ENCODE results near the gene GPR55. TPM values are rescaled to one million over a fixed set of nuclear protein-coding genes. Genes with fewer than 3 reads are reported as not detected.

GPR55 gene
- total RNA-seq, 1 experiment from 2014 or later: not detected

GRCh38 chr2:230932556-230933511, 7.8 kb upstream of the GPR55 start:
- no peaks in the 10 kb centered on the region for H3K4me1 Mint-ChIP-seq (ENCODE audit: low read depth, unreplicated experiment)
- no peaks in the 10 kb centered on the region for H3K27me3 ChIP-seq (replicated peaks; ENCODE audit: control insufficient read depth, insufficient read depth, low read length)
- POLR2A ChIA-PET: no interaction called here
- CTCF ChIA-PET: no interaction called here
- DNase-seq: no peak
- no peaks in the 10 kb centered on the region for H3K4me1 ChIP-seq
- no peak overlapping the region for H3K27ac Mint-ChIP-seq (ENCODE audit: unreplicated experiment)
- TF ChIP-seq CTCF (IDR thresholded peaks at IDR 0.05; ENCODE audit: insufficient read depth in 1 of 2, low read depth in 1 of 2, low read length in 1 of 2, severe bottlenecking in 1 of 2, unreplicated experiment in 1 of 2): no peak
- H3K27me3 Mint-ChIP-seq (ENCODE audit: insufficient read depth, unreplicated experiment): no peaks in the 10 kb centered on the region
- no peak overlapping the region for H3K4me3 Mint-ChIP-seq (ENCODE audit: unreplicated experiment)
- no TSS peak for BruUV-seq (replicated peaks)
- no peaks in the 10 kb centered on the region for H3K9me3 ChIP-seq
- H3K36me3 ChIP-seq (ENCODE audit: control insufficient read depth, insufficient read depth, low read length): no peaks in the 10 kb centered on the region
- no peak overlapping the region for H3K4me3 ChIP-seq (ENCODE audit: low read depth, low read length)
- H3K9me3 Mint-ChIP-seq (ENCODE audit: unreplicated experiment): peaks cover 12% of the 10 kb centered on the region
- intact Hi-C loops (cut with micrococcal nuclease; ENCODE audit: unreplicated experiment): no loop called here
- no peaks in the 10 kb centered on the region for H3K36me3 Mint-ChIP-seq (ENCODE audit: insufficient read depth, unreplicated experiment)

GRCh38 chr2:230931556-230932231, 6.7 kb upstream of the GPR55 start:
- Mint-ChIP-seq H3K36me3 (ENCODE audit: insufficient read depth, unreplicated experiment) (no peaks in the 10 kb centered on the region), H3K27ac (ENCODE audit: unreplicated experiment) (no peak overlapping the region), H3K9me3 (ENCODE audit: unreplicated experiment) (peaks cover 12% of the 10 kb centered on the region), H3K4me1 (ENCODE audit: low read depth, unreplicated experiment) (no peaks in the 10 kb centered on the region), H3K4me3 (ENCODE audit: unreplicated experiment) (no peak overlapping the region), H3K27me3 (ENCODE audit: insufficient read depth, unreplicated experiment) (no peaks in the 10 kb centered on the region)
- intact Hi-C loops (cut with micrococcal nuclease; ENCODE audit: unreplicated experiment): no loop called here
- Histone ChIP-seq H3K27me3 (replicated peaks; ENCODE audit: control insufficient read depth, insufficient read depth, low read length) (no peaks in the 10 kb centered on the region), H3K9me3 (no peaks in the 10 kb centered on the region), H3K36me3 (ENCODE audit: control insufficient read depth, insufficient read depth, low read length) (no peaks in the 10 kb centered on the region), H3K4me1 (no peaks in the 10 kb centered on the region), H3K4me3 (ENCODE audit: low read depth, low read length) (no peak overlapping the region)
- POLR2A ChIA-PET: no interaction called here
- DNase-seq: no peak
- CTCF ChIA-PET: no interaction called here
- BruUV-seq (replicated peaks): no TSS peak
- no peak for TF ChIP-seq CTCF (IDR thresholded peaks at IDR 0.05; ENCODE audit: insufficient read depth in 1 of 2, low read depth in 1 of 2, low read length in 1 of 2, severe bottlenecking in 1 of 2, unreplicated experiment in 1 of 2)

GRCh38 chr2:230930928-230931555, 6.0 kb upstream of the GPR55 start:
- H3K36me3 Mint-ChIP-seq (ENCODE audit: insufficient read depth, unreplicated experiment): no peaks in the 10 kb centered on the region
- no peak for TF ChIP-seq CTCF (IDR thresholded peaks at IDR 0.05; ENCODE audit: insufficient read depth in 1 of 2, low read depth in 1 of 2, low read length in 1 of 2, severe bottlenecking in 1 of 2, unreplicated experiment in 1 of 2)
- peaks cover 7% of the 10 kb centered on the region for H3K9me3 Mint-ChIP-seq (ENCODE audit: unreplicated experiment)
- no peaks in the 10 kb centered on the region for H3K27me3 Mint-ChIP-seq (ENCODE audit: insufficient read depth, unreplicated experiment)
- Histone ChIP-seq H3K4me1 (no peaks in the 10 kb centered on the region), H3K4me3 (ENCODE audit: low read depth, low read length) (no peak overlapping the region), H3K36me3 (ENCODE audit: control insufficient read depth, insufficient read depth, low read length) (no peaks in the 10 kb centered on the region), H3K27me3 (replicated peaks; ENCODE audit: control insufficient read depth, insufficient read depth, low read length) (no peaks in the 10 kb centered on the region), H3K9me3 (no peaks in the 10 kb centered on the region)
- CTCF ChIA-PET: no interaction called here
- H3K4me1 Mint-ChIP-seq (ENCODE audit: low read depth, unreplicated experiment): no peaks in the 10 kb centered on the region
- POLR2A ChIA-PET: no interaction called here
- BruUV-seq (replicated peaks): no TSS peak
- H3K27ac Mint-ChIP-seq (ENCODE audit: unreplicated experiment): no peak overlapping the region
- intact Hi-C loops (cut with micrococcal nuclease; ENCODE audit: unreplicated experiment): no loop called here
- H3K4me3 Mint-ChIP-seq (ENCODE audit: unreplicated experiment): no peak overlapping the region
- no peak for DNase-seq
